Tibial artery (tissue), 4 donors: ENCODE measurements around the gene LMO3.
A peak's percentile ranks its signal among the peaks of the same experiment; 100 is the strongest.

ENCODE experiments used
- DNase-seq, 2 donors: peaks; one replicate each; pipeline ENCODE4 v3.0.0-alpha.2; 2019
- H3K27ac ChIP-seq, 2 donors: fragments of 200-600 bp; sonication (generic) in 1 of 2; 1 replicate in 1 of 2; 2 replicates in 1 of 2; pipeline ENCODE4 v1.5.1; 2018 to 2019; ENCODE audit warnings: mild to moderate bottlenecking in 1 of 2
- H3K27me3 ChIP-seq, 2 donors: fragments of 200-600 bp; sonication (generic) in 1 of 2; one replicate each; pipeline versions ENCODE4 v1.5.1 to v1.6.0; 2016 to 2019
- H3K36me3 ChIP-seq, 3 donors: fragments of 200-600 bp; sonication (generic) in 2 of 3; one replicate each; pipeline ENCODE4 v1.5.1; 2016 to 2019; ENCODE audit warnings: mild to moderate bottlenecking in 2 of 3
- H3K4me1 ChIP-seq, 4 donors: fragments of 200-600 bp; sonication (generic) in 2 of 4; 1 replicate in 3 of 4; 2 replicates in 1 of 4; pipeline ENCODE4 v1.5.1; 2016 to 2019
- H3K4me3 ChIP-seq, 2 donors: fragments of 200-600 bp; sonication (generic) in 1 of 2; 1 replicate in 1 of 2; 2 replicates in 1 of 2; pipeline ENCODE4 v1.5.1; 2018 to 2019; ENCODE audit warnings: mild to moderate bottlenecking in 2 of 2
- H3K9me3 ChIP-seq, 3 donors: fragments of 200-600 bp; sonication (generic) in 1 of 3; one replicate each; pipeline ENCODE4 v1.5.1; 2016 to 2019
- CTCF ChIP-seq, 2 experiments: fragments of 200-600 bp in 1 of 2; fragments of 450-650 bp in 1 of 2; IDR thresholded peaks; one replicate each; pipeline ENCODE4 v1.5.1; 2017 to 2019; ENCODE audit warnings: antibody characterized with exemption in 2 of 2, mild to moderate bottlenecking in 1 of 2, moderate library complexity in 1 of 2
- intact Hi-C: fragments of 100-400 bp; cut with DNase I; formaldehyde crosslinking; loops from one replicate; pipeline ENCODE4 v1.15.0; 2023; ENCODE audit warnings: low total_unique reads

Gene LMO3

GRCh38 chr12:16618256-16618655 lies 12.3 kb upstream of the LMO3 start:
- no peak for TF ChIP-seq CTCF (IDR thresholded peaks at IDR 0.05)
- intact Hi-C loops: no loop called here
- no peaks in the 10 kb centered on the region for H3K36me3 ChIP-seq

GRCh38 chr12:16613199-16613598 lies 7.2 kb upstream of the LMO3 start:
- DNase-seq: no peak
- no peaks in the 10 kb centered on the region for H3K36me3 ChIP-seq
- no peak for TF ChIP-seq CTCF (IDR thresholded peaks at IDR 0.05)
- intact Hi-C loops: no loop called here
- H3K4me3 ChIP-seq: no peak overlapping the region
- no peaks in the 10 kb centered on the region for H3K27me3 ChIP-seq
- no peaks in the 10 kb centered on the region for H3K4me1 ChIP-seq
- peak overlapping the region in 1 of 2 donors; percentile 21 for H3K27ac ChIP-seq
- H3K9me3 ChIP-seq: no peaks in the 10 kb centered on the region

More at GRCh38 chr12:16618256-16618655, 12.3 kb upstream of the LMO3 start:
- Histone ChIP-seq H3K27me3 (no peaks in the 10 kb centered on the region), H3K4me3 (no peak overlapping the region), H3K9me3 (peaks cover 0 to 6% (median 0%) of the 10 kb centered on the region in 3 donors), H3K4me1 (no peaks in the 10 kb centered on the region), H3K27ac (no peak overlapping the region)
- DNase-seq: no peak

- Histone ChIP-seq H3K27ac (peak overlapping the region in 1 of 2 donors; percentile 21), H3K4me1 (peaks cover 0 to 5% (median 4%) of the 10 kb centered on the region in 4 donors), H3K4me3 (peak overlapping the region in 1 of 2 donors; percentile 4), H3K36me3 (no peaks in the 10 kb centered on the region), H3K27me3 (no peaks in the 10 kb centered on the region), H3K9me3 (no peaks in the 10 kb centered on the region)
- intact Hi-C loops: no loop called here
- DNase-seq: no peak
- TF ChIP-seq CTCF (IDR thresholded peaks at IDR 0.05): no peak
These were observed 6.7 kb upstream of the LMO3 start for GRCh38 chr12:16612647-16613046.

- intact Hi-C loops: no loop called here
- DNase-seq: no peak
- Histone ChIP-seq H3K4me3 (no peak overlapping the region), H3K27ac (peak overlapping the region in 1 of 2 donors; percentile 65), H3K9me3 (no peaks in the 10 kb centered on the region), H3K4me1 (peaks cover 0 to 16% (median 5%) of the 10 kb centered on the region in 4 donors), H3K36me3 (no peaks in the 10 kb centered on the region), H3K27me3 (no peaks in the 10 kb centered on the region)
- no peak for TF ChIP-seq CTCF (IDR thresholded peaks at IDR 0.05)
These were observed 5.2 kb upstream of the LMO3 start for GRCh38 chr12:16611146-16611545.

- no peaks in the 10 kb centered on the region for H3K27me3 ChIP-seq
- H3K4me1 ChIP-seq: peaks cover 0 to 16% (median 5%) of the 10 kb centered on the region in 4 donors
- H3K36me3 ChIP-seq: no peaks in the 10 kb centered on the region
- no peak for DNase-seq
- intact Hi-C loops: no loop called here
- no peaks in the 10 kb centered on the region for H3K9me3 ChIP-seq
- TF ChIP-seq CTCF (IDR thresholded peaks at IDR 0.05): no peak
- H3K4me3 ChIP-seq: no peak overlapping the region
- peak overlapping the region in 1 of 2 donors; percentile 65 for H3K27ac ChIP-seq
These were observed 4.8 kb upstream of the LMO3 start for GRCh38 chr12:16610743-16611142.
